NCI-H446 treated with DMSO at 0.1 percent for 48 hours (cell line): Measurements from ENCODE around the gene USF2.

Source experiments
- DNase-seq: peaks from one replicate; lab custom pipeline; 2025; lab: John Stamatoyannopoulos, UW

USF2 gene

GRCh38 chr19:35321291-35321690 is 52.5 kb downstream of the USF2 start:
- no peak for DNase-seq

GRCh38 chr19:35322014-35322413 is 53.3 kb downstream of the USF2 start:
- no peak for DNase-seq

GRCh38 chr19:35327642-35328041 is 58.9 kb downstream of the USF2 start:
- no peak for DNase-seq

- no peak for DNase-seq
Observed at GRCh38 chr19:35328851-35329285, 60.1 kb downstream of the USF2 start, which contains the start of gene CD22. TSS of gene CD22 (plus strand) at chr19:35329187. CDS start at chr19:35332041, 2,854 bp downstream.

GRCh38 chr19:35329323-35329722 is 60.6 kb downstream of the USF2 start:
- no peak for DNase-seq
